ENCODE measurements around the gene LARP4B.

DNA sequence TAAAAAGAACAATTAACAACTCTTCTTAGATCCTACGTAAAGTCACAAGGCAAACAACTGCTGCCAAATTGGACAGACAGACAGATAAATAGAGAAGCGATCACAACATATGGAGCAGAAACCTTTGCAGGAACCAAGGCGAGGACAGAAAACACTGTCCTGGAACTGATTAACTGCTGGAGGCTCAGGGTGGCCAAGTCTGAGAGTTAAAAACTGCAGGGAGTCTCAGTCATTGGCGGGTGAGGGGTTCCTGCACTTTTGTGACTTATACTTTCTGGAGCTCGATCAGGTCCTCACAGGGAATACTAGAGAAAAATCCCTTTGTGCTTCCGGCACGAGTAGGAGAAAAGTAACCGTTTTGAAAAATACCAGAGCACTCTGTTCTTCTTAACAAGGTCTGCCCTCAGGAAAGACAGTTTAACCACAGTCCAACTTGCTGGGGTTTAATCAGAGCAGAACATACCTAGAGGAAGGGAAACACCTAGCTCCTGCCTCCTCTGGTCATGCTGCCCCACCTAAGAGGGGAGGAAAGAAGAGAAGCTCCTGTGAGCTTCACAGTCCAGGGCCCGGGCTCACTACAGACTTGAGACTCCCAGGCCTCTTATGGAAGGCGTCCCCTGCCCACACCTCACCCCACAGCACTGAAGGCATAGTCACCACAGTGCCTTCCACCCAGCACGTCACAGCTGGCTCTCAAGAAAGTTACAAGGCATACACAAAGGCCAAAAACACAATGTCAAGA, 74.9 kb downstream of the LARP4B start:
- TF ChIP-seq POLR2A (IDR thresholded peaks at IDR 0.05) = no peak
- TF ChIP-seq, protein P1, sequence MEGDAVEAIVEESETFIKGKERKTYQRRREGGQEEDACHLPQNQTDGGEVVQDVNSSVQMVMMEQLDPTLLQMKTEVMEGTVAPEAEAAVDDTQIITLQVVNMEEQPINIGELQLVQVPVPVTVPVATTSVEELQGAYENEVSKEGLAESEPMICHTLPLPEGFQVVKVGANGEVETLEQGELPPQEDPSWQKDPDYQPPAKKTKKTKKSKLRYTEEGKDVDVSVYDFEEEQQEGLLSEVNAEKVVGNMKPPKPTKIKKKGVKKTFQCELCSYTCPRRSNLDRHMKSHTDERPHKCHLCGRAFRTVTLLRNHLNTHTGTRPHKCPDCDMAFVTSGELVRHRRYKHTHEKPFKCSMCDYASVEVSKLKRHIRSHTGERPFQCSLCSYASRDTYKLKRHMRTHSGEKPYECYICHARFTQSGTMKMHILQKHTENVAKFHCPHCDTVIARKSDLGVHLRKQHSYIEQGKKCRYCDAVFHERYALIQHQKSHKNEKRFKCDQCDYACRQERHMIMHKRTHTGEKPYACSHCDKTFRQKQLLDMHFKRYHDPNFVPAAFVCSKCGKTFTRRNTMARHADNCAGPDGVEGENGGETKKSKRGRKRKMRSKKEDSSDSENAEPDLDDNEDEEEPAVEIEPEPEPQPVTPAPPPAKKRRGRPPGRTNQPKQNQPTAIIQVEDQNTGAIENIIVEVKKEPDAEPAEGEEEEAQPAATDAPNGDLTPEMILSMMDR (IDR thresholded peaks at IDR 0.05) = no peak

Data from breast epithelium (tissue), 3 donors.